GM23248 (cell line): ENCODE results near the gene NEK6.

Source experiments
- EZH2 ChIP-seq: fragments of 200-600 bp; sonication (generic); IDR thresholded peaks from 2 replicates; pipeline ENCODE4 v1.6.1; 2018; ENCODE audit warnings: antibody characterized with exemption, mild to moderate bottlenecking; ENCODE audit not compliant: insufficient read depth, poor library complexity, severe bottlenecking
- EZH2phosphoT487 ChIP-seq: fragments of 200-600 bp; sonication (generic); IDR thresholded peaks from 2 replicates; pipeline ENCODE4 v1.6.1; 2018; ENCODE audit warnings: antibody characterized with exemption, moderate library complexity, mild to moderate bottlenecking, low read depth; ENCODE audit not compliant: insufficient read depth

GRCh38 chr9:124312290-124313265 is 54.8 kb downstream of the NEK6 start:
- TF ChIP-seq EZH2 (no peak), EZH2phosphoT487 (no peak)
